ENCODE measurements around the gene SLC37A1.

The SLC37A1 gene

GRCh38 chr21:42512346-42513034, 1.2 kb upstream of the SLC37A1 start:
- Histone ChIP-seq H3K27me3 (replicated peaks) (no peaks in the 10 kb centered on the region), H3K4me3 (ENCODE audit: low read depth, low read length) (no peak overlapping the region), H3K36me3 (replicated peaks) (no peaks in the 10 kb centered on the region), H3K27ac (no peak overlapping the region)
- in situ Hi-C loops (cut with HindIII; ENCODE audit: low pct_ligation_motif_present, low sequenced_read_pairs) = no loop called here
- TF ChIP-seq CTCF (IDR thresholded peaks at IDR 0.05; ENCODE audit: low read depth, low read length, missing control alignments) = no peak
- DNase-seq = no peak

GRCh38 chr21:42513985-42514882, 582 bp downstream of the SLC37A1 start:
- H3K36me3 ChIP-seq (replicated peaks) = no peaks in the 10 kb centered on the region
- in situ Hi-C loops (cut with HindIII; ENCODE audit: low pct_ligation_motif_present, low sequenced_read_pairs) = no loop called here
- TF ChIP-seq CTCF (IDR thresholded peaks at IDR 0.05; ENCODE audit: low read depth, low read length, missing control alignments) = no peak
- H3K4me3 ChIP-seq (ENCODE audit: low read depth, low read length) = peak overlapping the region; percentile 58
- H3K27ac ChIP-seq = no peak overlapping the region
- DNase-seq = no peak
- no peaks in the 10 kb centered on the region for H3K27me3 ChIP-seq (replicated peaks)

- in situ Hi-C loops (cut with HindIII; ENCODE audit: low pct_ligation_motif_present, low sequenced_read_pairs) = no loop called here
- no peaks in the 10 kb centered on the region for H3K36me3 ChIP-seq (replicated peaks)
- H3K4me3 ChIP-seq (ENCODE audit: low read depth, low read length) = peak overlapping the region; percentile 58
- H3K27me3 ChIP-seq (replicated peaks) = no peaks in the 10 kb centered on the region
- no peak for DNase-seq
- TF ChIP-seq CTCF (IDR thresholded peaks at IDR 0.05; ENCODE audit: low read depth, low read length, missing control alignments) = no peak
- no peak overlapping the region for H3K27ac ChIP-seq
These were observed 1.2 kb downstream of the SLC37A1 start for GRCh38 chr21:42514883-42515228.

- no peak for DNase-seq
- in situ Hi-C loops (cut with HindIII; ENCODE audit: low pct_ligation_motif_present, low sequenced_read_pairs) = no loop called here
- H3K4me3 ChIP-seq (ENCODE audit: low read depth, low read length) = no peak overlapping the region
- no peaks in the 10 kb centered on the region for H3K36me3 ChIP-seq (replicated peaks)
- TF ChIP-seq CTCF (IDR thresholded peaks at IDR 0.05; ENCODE audit: low read depth, low read length, missing control alignments) = no peak
- no peak overlapping the region for H3K27ac ChIP-seq
- no peaks in the 10 kb centered on the region for H3K27me3 ChIP-seq (replicated peaks)
These were observed 2.3 kb downstream of the SLC37A1 start for GRCh38 chr21:42515708-42516502.

- Histone ChIP-seq H3K4me3 (ENCODE audit: low read depth, low read length) (no peak overlapping the region), H3K27me3 (replicated peaks) (no peaks in the 10 kb centered on the region), H3K36me3 (replicated peaks) (no peaks in the 10 kb centered on the region), H3K27ac (peak overlapping the region; percentile 9)
- peak; percentile 89 for DNase-seq
- in situ Hi-C loops (cut with HindIII; ENCODE audit: low pct_ligation_motif_present, low sequenced_read_pairs) = no loop called here
- no peak for TF ChIP-seq CTCF (IDR thresholded peaks at IDR 0.05; ENCODE audit: low read depth, low read length, missing control alignments)
These were observed 4.6 kb downstream of the SLC37A1 start for GRCh38 chr21:42518215-42518614.

Measured in brain microvascular endothelial cell (primary cell).